ENCODE measurements around the gene SORBS2.

DNA sequence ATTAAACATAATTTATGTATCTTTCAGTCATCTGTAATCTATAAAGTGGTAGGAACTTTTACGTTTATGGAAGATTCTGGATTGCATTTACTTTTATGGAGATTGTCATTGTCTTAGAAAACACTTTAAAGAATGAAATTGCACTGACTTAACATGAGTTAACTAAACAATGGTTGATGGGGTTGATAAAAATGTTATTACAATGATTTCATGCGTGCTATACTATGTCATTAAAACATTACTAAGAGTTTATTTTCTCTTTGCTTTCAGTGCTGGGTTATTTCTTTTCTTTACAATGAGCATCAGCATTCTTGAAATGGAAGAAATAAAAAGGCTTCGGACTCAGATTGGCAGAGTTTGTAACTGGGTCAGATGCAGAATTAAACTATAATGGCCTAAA, 209.6 kb downstream of the SORBS2 start:
- TF ChIP-seq MYC (IDR thresholded peaks at IDR 0.05; ENCODE audit: low read depth, low read length): no peak
- TF ChIP-seq, protein P1, sequence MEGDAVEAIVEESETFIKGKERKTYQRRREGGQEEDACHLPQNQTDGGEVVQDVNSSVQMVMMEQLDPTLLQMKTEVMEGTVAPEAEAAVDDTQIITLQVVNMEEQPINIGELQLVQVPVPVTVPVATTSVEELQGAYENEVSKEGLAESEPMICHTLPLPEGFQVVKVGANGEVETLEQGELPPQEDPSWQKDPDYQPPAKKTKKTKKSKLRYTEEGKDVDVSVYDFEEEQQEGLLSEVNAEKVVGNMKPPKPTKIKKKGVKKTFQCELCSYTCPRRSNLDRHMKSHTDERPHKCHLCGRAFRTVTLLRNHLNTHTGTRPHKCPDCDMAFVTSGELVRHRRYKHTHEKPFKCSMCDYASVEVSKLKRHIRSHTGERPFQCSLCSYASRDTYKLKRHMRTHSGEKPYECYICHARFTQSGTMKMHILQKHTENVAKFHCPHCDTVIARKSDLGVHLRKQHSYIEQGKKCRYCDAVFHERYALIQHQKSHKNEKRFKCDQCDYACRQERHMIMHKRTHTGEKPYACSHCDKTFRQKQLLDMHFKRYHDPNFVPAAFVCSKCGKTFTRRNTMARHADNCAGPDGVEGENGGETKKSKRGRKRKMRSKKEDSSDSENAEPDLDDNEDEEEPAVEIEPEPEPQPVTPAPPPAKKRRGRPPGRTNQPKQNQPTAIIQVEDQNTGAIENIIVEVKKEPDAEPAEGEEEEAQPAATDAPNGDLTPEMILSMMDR (IDR thresholded peaks at IDR 0.05; ENCODE audit: low read depth, low read length): no peak
- no peak for TF ChIP-seq POLR2A (IDR thresholded peaks at IDR 0.05; ENCODE audit: extremely low read depth, insufficient read length)

All from NB4 (cell line).